NCI-H345 (cell line): ENCODE data around the gene HMG20A.

Experiments used
- DNase-seq: peaks from one replicate; lab custom pipeline; 2025; lab: John Stamatoyannopoulos, UW

HMG20A gene

DNA sequence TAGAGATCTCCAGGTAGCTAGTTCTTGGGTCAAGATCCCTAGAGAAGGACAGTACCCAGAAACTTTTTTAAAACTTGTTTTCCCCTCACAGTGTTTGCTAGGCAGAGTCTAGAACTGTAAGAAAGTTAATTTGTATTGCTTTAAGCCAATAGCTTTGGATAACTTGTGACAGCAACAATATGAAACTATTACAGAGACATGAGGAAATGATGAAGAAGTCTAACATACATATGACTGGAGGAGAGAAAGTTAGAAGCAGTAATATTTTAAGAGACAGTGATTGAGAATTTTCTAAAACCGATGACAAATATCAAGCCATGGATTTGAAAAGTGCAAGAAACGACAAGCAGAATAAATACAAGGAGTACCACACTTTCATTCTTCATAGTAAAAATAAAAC lies 10.0 kb downstream of the HMG20A start:
- no peak for DNase-seq

- DNase-seq: no peak
Measured at GRCh38 chr15:77436822-77437221, 16.1 kb downstream of the HMG20A start.

- no peak for DNase-seq
Measured at GRCh38 chr15:77437264-77437663, 16.6 kb downstream of the HMG20A start.

GRCh38 chr15:77440378-77440999 lies 19.8 kb downstream of the HMG20A start:
- DNase-seq: no peak

DNA sequence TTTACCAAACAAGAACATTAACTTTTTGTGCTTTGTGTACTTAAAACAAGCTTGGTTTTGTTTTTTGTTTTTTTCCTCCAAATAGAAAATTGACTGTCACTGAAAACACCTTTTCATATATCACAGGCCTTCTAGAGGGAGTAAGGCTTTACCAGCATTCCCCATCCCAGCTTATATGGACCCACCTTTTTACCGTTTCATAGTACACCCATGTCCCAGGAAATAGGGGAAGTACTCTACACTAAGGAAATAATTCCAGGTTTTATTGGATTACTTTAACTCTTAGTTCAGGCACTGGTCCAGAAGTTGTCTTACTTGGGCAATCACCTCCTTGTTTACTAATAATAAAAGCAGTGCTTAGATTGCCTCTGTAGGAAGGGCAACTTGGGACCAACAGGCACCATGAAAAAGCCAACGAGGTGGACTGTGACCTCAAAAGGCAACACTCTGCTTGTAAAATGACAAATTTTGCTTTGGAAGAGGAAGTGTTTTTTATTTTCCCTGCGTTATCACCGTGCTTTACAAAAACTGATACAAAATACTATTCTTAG lies 26.2 kb downstream of the HMG20A start:
- no peak for DNase-seq

DNA sequence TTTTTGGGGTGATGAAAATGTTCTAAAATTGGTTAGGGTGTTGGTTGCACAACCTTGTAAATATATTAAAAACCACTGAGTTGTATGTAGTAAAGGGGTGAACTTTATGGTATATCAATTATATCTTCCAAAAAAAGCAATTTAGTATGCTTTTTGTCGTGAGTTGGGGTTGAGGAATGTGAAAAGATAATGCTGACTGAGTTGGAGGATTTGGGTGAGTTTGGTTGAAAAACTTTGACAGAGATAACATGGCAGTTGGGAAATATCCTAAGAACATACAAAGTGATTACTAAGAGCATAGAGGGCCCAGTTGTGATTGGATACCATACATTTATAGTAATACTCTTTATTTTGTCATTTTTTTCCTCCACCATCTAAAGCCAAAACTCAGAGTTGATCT lies 33.6 kb downstream of the HMG20A start:
- no peak for DNase-seq

- DNase-seq: no peak
Measured at GRCh38 chr15:77454951-77455350, 34.3 kb downstream of the HMG20A start.

DNA sequence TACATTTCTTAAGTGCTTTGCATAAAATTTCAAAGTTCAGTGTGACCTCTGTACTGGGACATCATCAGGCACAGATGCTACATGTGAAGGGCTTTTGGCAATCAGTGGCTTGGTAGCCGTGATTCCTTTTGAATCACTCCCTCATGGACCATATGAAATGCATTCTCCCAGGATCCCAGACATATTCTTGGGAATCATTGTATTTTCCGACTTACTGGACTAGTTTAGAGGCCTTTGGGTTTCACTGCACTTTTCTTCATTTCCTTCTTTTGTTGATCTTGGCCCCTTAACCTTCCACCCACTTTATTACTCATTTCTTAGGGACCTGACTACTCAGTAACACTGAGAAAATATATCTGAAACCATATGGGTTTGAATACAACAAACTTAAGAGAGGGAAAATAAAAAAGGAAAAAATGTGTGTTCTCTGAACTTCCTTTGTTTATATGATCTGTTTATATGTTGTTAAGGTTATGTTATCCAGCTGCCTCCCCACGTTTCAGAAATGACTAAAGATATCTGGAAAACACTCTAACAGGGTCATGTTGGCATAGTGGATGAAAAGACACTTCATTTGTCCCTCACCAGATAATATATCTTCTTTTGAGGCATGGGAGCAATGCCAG lies 35.1 kb downstream of the HMG20A start:
- DNase-seq: no peak

DNA sequence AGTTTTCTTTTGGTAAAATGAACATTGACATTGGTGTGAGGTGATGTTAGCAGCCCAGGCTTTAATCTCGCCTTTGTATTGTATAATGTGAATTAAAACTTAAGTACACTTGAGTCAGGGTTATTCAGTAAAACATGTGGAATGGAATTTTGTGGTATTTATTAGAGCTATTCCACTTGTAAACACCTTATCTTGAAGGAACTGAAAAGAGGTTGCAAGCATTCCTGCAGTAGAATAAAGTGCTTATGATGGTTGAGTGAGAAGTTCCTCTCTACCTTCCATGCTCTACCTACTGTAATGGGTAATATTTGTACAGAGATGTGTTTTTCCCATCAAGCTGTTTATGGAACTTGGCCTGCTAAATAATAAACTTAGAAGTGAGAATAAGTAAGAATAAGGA lies 36.1 kb downstream of the HMG20A start:
- no peak for DNase-seq

DNA sequence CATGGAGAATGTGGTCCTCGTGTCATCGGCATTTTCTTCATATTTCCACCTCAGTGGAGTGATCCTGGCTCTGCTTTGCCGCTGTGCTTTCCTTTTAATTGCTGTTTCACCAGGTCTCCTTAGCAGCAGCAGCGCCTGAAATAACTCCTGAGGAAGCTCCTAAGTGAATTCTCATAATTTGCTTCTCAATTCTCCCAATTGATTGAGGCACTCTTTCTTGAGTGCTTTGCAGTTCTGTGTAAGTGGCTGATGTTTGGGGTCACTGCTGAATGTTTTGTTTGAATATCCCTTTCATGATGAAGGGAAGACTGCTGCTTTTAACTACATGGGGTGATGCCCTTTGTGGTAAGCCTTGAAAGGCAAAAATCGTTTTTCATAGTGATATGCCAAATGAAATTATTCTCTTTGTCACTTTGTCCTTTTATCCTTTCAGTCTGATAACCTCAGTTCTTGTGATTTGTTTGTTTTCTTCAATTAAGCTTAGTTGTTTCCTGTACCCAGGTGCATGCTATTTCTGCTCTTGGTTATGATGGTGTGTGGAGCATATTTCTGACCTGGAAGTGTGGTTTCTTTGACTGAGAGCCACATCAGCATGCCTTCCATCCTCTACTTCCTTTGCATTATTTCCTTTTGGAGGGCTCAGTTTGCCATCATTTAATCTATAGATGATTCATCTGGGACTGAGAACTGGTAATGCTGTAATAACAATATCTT lies 36.7 kb downstream of the HMG20A start:
- DNase-seq: no peak

DNA sequence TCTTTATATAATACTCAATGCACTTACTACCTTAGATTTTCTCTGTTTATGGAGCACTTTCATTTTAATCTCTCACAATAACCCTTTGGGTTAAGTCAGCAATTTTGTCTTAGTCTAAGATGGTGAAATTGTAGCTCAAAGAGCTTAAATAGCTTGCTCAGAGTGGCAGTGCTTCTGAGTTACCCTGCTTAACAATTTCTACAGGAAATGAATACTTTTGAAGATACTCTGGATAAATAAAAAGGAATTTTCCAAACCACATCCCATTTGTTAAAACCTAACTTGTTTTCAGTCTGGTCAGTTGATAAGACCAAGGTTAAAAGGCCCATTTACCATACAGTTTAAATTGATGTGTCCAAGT lies 37.2 kb downstream of the HMG20A start:
- DNase-seq: no peak

- no peak for DNase-seq
Measured at GRCh38 chr15:77459031-77459430, 38.3 kb downstream of the HMG20A start.

DNA sequence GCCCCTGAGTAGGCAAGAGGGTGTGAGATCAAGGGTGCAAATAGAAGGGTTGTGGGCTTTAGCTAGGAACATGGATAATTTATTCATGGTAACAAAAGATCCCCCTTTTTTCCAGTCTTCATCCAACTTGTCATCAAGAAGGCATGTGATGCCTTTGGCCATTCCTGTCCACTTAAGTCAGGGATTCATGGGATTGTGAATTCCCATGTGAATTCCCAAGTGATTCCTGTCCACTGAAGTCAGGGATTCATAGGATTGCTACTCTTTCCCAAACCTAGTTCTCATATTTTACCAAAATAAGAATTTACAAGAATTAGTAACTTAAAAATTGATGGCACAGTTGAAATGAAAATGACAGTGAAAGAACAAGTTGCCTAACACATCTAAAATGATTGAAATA lies 40.8 kb downstream of the HMG20A start:
- DNase-seq: no peak

- DNase-seq: no peak
Measured at GRCh38 chr15:77464129-77464865, 43.6 kb downstream of the HMG20A start.

- DNase-seq: no peak
Measured at GRCh38 chr15:77466521-77466920, 45.8 kb downstream of the HMG20A start.

GRCh38 chr15:77468896-77469295 lies 48.2 kb downstream of the HMG20A start:
- no peak for DNase-seq

DNA sequence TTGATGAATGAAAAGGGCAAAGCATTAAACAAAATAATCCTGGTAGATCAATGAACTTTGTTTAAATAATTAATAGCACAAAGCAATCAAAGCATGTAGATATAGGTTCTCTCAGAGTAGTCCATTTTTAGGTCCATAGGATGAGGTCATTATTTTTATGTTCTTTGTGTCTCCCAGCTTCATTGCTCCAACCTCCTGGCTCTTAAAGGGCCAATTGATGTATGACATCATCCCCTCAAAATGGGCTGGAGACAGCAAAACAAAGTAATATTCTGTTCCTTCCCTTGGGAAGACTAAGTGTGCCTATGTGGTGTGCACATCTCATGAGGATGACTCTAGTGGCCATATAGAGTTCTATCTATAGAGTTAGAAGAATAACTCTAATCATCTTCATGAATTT lies 49.5 kb downstream of the HMG20A start:
- DNase-seq: no peak

GRCh38 chr15:77473328-77473727 lies 52.6 kb downstream of the HMG20A start:
- DNase-seq: no peak

GRCh38 chr15:77474310-77474988 lies 53.8 kb downstream of the HMG20A start:
- peak; percentile 51 for DNase-seq

GRCh38 chr15:77475001-77475400 lies 54.3 kb downstream of the HMG20A start:
- DNase-seq: no peak

- DNase-seq: no peak
Measured at GRCh38 chr15:77475898-77476297, 55.2 kb downstream of the HMG20A start.

GRCh38 chr15:77476995-77477394 lies 56.3 kb downstream of the HMG20A start:
- DNase-seq: no peak
